HepG2 (cell line): Measurements from ENCODE around the gene SCGB1C1. TPM values are rescaled to one million over a fixed set of nuclear protein-coding genes. Genes with fewer than 3 reads are reported as not detected.
A peak's percentile ranks its signal among the peaks of the same experiment; 100 is the strongest.

Source experiments
- BRF2 ChIP-seq: sonication (generic); formaldehyde crosslinking; IDR thresholded peaks from 2 replicates; pipeline ENCODE4 v1.8.1; 2022; ENCODE audit warnings: mild to moderate bottlenecking, missing genetic modification reagents
- ELK4 ChIP-seq: sonication (generic); formaldehyde crosslinking; IDR thresholded peaks from 2 replicates; pipeline ENCODE4 v1.9.0; 2021; ENCODE audit warnings: missing genetic modification reagents, borderline replicate concordance
- GFI1 ChIP-seq: sonication (generic); formaldehyde crosslinking; IDR thresholded peaks from 2 replicates; pipeline ENCODE4 v1.5.0; 2020; ENCODE audit warnings: missing genetic modification reagents, mild to moderate bottlenecking, borderline replicate concordance
- HMGA1 ChIP-seq: sonication (generic); formaldehyde crosslinking; conservative IDR thresholded peaks from 2 replicates; pipeline ENCODE4 v1.4.0; 2020; ENCODE audit warnings: missing genetic modification reagents
- HOXA5 ChIP-seq: sonication (generic); formaldehyde crosslinking; IDR thresholded peaks from 2 replicates; pipeline ENCODE4 v1.4.0; 2020; ENCODE audit warnings: missing genetic modification reagents
- PHF5A ChIP-seq: IDR thresholded peaks from one replicate; pipeline ENCODE4 v1.6.1; 2018; ENCODE audit warnings: low read depth, missing genetic modification reagents; ENCODE audit not compliant: unreplicated experiment
- TMF1 ChIP-seq: sonication (generic); formaldehyde crosslinking; IDR thresholded peaks from 2 replicates; pipeline ENCODE4 v1.8.1; 2022; ENCODE audit warnings: low read depth, missing genetic modification reagents
- TOPORS ChIP-seq: sonication (generic); formaldehyde crosslinking; IDR thresholded peaks from 2 replicates; pipeline ENCODE4 v1.8.0; 2023; ENCODE audit warnings: mild to moderate bottlenecking, missing genetic modification reagents
- ZNF281 ChIP-seq: sonication (generic); formaldehyde crosslinking; IDR thresholded peaks from 2 replicates; pipeline ENCODE4 v1.4.0; 2020; ENCODE audit warnings: missing genetic modification reagents, borderline replicate concordance
- ZNF354B ChIP-seq: sonication (generic); formaldehyde crosslinking; IDR thresholded peaks from 2 replicates; pipeline ENCODE4 v1.8.0; 2022; ENCODE audit warnings: mild to moderate bottlenecking, missing genetic modification reagents
- ZNF580 ChIP-seq: IDR thresholded peaks from 2 replicates; pipeline ENCODE4 v1.6.1; 2016; ENCODE audit warnings: low read depth, borderline replicate concordance
- ZNF746 ChIP-seq: sonication (generic); formaldehyde crosslinking; IDR thresholded peaks from 2 replicates; pipeline ENCODE4 v1.8.0; 2022; ENCODE audit warnings: mild to moderate bottlenecking, missing genetic modification reagents
- ZNF770 ChIP-seq: sonication (generic); formaldehyde crosslinking; IDR thresholded peaks from 2 replicates; pipeline ENCODE4 v1.5.0; 2020; ENCODE audit warnings: mild to moderate bottlenecking, missing genetic modification reagents
- ZNF772 ChIP-seq: sonication (generic); formaldehyde crosslinking; IDR thresholded peaks from 2 replicates; pipeline ENCODE4 v1.5.0; 2020; ENCODE audit warnings: mild to moderate bottlenecking, missing genetic modification reagents
- polyA plus RNA-seq, 8 experiments: library from polyadenylated mRNA; depleted of rRNA in 3 of 8; stranded (reverse) in 7 of 8; unstranded in 1 of 8; fragments of >200 nt; fragmentation: Illumina TruSeq in 4 of 8; extraction: Trizol in 4 of 8; gene quantifications; 2 replicates each; pipeline versions ENCODE4 v1.2.1 to v1.2.3, GENCODE V29; 2011 to 2016; ENCODE audit warnings: low read depth in 4 of 8, missing spikeins in 1 of 8, mixed read lengths in 1 of 8; ENCODE audit not compliant: insufficient read depth in 1 of 8
- total RNA-seq, 5 experiments: library from RNA; depleted of rRNA; stranded (reverse); fragments of >200 nt; fragmentation: Illumina TruSeq; extraction: Trizol; gene quantifications; 2 replicates each; pipeline ENCODE4 v1.2.3, GENCODE V29; 2016; ENCODE audit warnings: low read depth in 1 of 5

The SCGB1C1 gene
- total and polyA plus RNA-seq, 2 of the 13 experiments (the other 11 are each of a cell fraction or from before 2014, with no cell fraction given), result not detected

GRCh38 chr11:235997-236773, 43.3 kb downstream of the SCGB1C1 start, which contains the start of gene SIRT3 (continued):
- no peak for TF ChIP-seq GFI1 (CRISPR knock-in tag)
- 0 out of 2 replicates have a peak, but pooled peaks have one; percentile 52 for TF ChIP-seq BRF2 (CRISPR knock-in tag)
- no peak for TF ChIP-seq ZNF746 (CRISPR knock-in tag)
- no peak for TF ChIP-seq ELK4 (CRISPR knock-in tag)
- TF ChIP-seq PHF5A, result peak; percentile 23
- TF ChIP-seq ZNF281 (CRISPR knock-in tag), result no peak
- TF ChIP-seq ZNF772 (CRISPR knock-in tag), result no peak; the same call in 1 of the 2 replicates
- no peak; the same call in 1 of the 2 replicates for TF ChIP-seq HOXA5
- 0 out of 2 replicates have a peak, but pooled peaks have one; percentile 41 for TF ChIP-seq ZNF580
- peak; percentile 56; the same call in 1 of the 2 replicates for TF ChIP-seq TMF1 (CRISPR knock-in tag)
- no peak for TF ChIP-seq ZNF354B
- TF ChIP-seq HMGA1 (CRISPR knock-in tag), result no peak
- peak; percentile 16; the same call in 1 of the 2 replicates for TF ChIP-seq ZNF770 (CRISPR knock-in tag)
- peak; percentile 74; the same call in 1 of the 2 replicates for TF ChIP-seq TOPORS (CRISPR knock-in tag)
